OCI-M1 (cell line): Measurements from ENCODE around the gene TULP4.
A peak's percentile ranks its signal among the peaks of the same experiment; 100 is the strongest.

ENCODE experiments used
- DNase-seq: peaks from one replicate; lab custom pipeline; 2025; lab: John Stamatoyannopoulos, UW

Gene TULP4

GRCh38 chr6:158358450-158359077, 46.3 kb downstream of the TULP4 start:
- DNase-seq = no peak

- no peak for DNase-seq
These were observed 48.8 kb downstream of the TULP4 start for GRCh38 chr6:158361068-158361467.

GRCh38 chr6:158361961-158362669, 49.9 kb downstream of the TULP4 start:
- DNase-seq = no peak

- peak; percentile 83 for DNase-seq
These were observed 54.1 kb downstream of the TULP4 start for GRCh38 chr6:158366363-158366762.

GRCh38 chr6:158367816-158368215, 55.6 kb downstream of the TULP4 start:
- DNase-seq = no peak

GRCh38 chr6:158369241-158369640, 57.0 kb downstream of the TULP4 start:
- DNase-seq = no peak

GRCh38 chr6:158370805-158371204, 58.5 kb downstream of the TULP4 start:
- no peak for DNase-seq

- no peak for DNase-seq
These were observed 59.0 kb downstream of the TULP4 start for GRCh38 chr6:158371261-158371660.

- no peak for DNase-seq
These were observed 60.3 kb downstream of the TULP4 start for GRCh38 chr6:158372574-158372973.

- DNase-seq = no peak
These were observed 60.9 kb downstream of the TULP4 start for GRCh38 chr6:158373214-158373613.

- no peak for DNase-seq
These were observed 61.8 kb downstream of the TULP4 start for GRCh38 chr6:158374020-158374419.

- no peak for DNase-seq
These were observed 64.4 kb downstream of the TULP4 start for GRCh38 chr6:158376631-158377081.

GRCh38 chr6:158377860-158378259, 65.6 kb downstream of the TULP4 start:
- DNase-seq = no peak

- DNase-seq = no peak
These were observed 67.1 kb downstream of the TULP4 start for GRCh38 chr6:158379336-158379735.

- DNase-seq = no peak
These were observed 68.9 kb downstream of the TULP4 start for GRCh38 chr6:158381214-158381613.

- no peak for DNase-seq
These were observed 70.2 kb downstream of the TULP4 start for GRCh38 chr6:158382491-158382890.

- DNase-seq = no peak
These were observed 70.8 kb downstream of the TULP4 start for GRCh38 chr6:158383057-158383456.

GRCh38 chr6:158383542-158383941, 71.3 kb downstream of the TULP4 start:
- no peak for DNase-seq

GRCh38 chr6:158384671-158385110, 72.4 kb downstream of the TULP4 start:
- DNase-seq = no peak

GRCh38 chr6:158387036-158387435, 74.8 kb downstream of the TULP4 start:
- no peak for DNase-seq

GRCh38 chr6:158387578-158387977, 75.3 kb downstream of the TULP4 start:
- no peak for DNase-seq

GRCh38 chr6:158388727-158389126, 76.5 kb downstream of the TULP4 start:
- DNase-seq = no peak

GRCh38 chr6:158389193-158389919, 77.1 kb downstream of the TULP4 start:
- no peak for DNase-seq
